Measurements from ENCODE around the gene ELOVL1. TPM values are rescaled to one million over a fixed set of nuclear protein-coding genes. Genes with fewer than 3 reads are reported as not detected.

ELOVL1 gene
- total RNA-seq, 1 experiment from 2014 or later, result 21.6 TPM

- no peak overlapping the region for H3K27ac ChIP-seq (ENCODE audit: insufficient read length, low read depth, low read length)
- H4K20me1 ChIP-seq (ENCODE audit: control insufficient read depth, insufficient read depth, insufficient read length), result no peaks in the 10 kb centered on the region
- Mint-ChIP-seq H3K4me1 (peaks cover 9 to 10% of the 10 kb centered on the region in 2 experiments), H3K27me3 (ENCODE audit: low read depth) (no peaks in the 10 kb centered on the region), H3K36me3 (ENCODE audit: insufficient read depth in 1 of 3, low read depth in 3 of 3) (no peaks in the 10 kb centered on the region), H3K9me3 (no peaks in the 10 kb centered on the region), H3K27ac (no peak overlapping the region), H3K4me3 (no peak overlapping the region)
- no peak overlapping the region for H3K4me2 ChIP-seq (ENCODE audit: insufficient read depth, insufficient read length, low read length)
- H2BK12ac ChIP-seq (ENCODE audit: insufficient read length, low read depth, low read length), result no peak overlapping the region
- no peak overlapping the region for H2AK5ac ChIP-seq (ENCODE audit: insufficient read length, low read length)
- no peak overlapping the region for H4K5ac ChIP-seq (ENCODE audit: insufficient read length, low read depth, low read length)
- no peak overlapping the region for H3K56ac ChIP-seq (ENCODE audit: insufficient read length, low read depth, low read length)
- no peak for DNase-seq
- no peaks in the 10 kb centered on the region for H3K79me2 ChIP-seq (ENCODE audit: insufficient read depth, low read length)
- no peak overlapping the region for H4K91ac ChIP-seq (ENCODE audit: insufficient read length, low read depth, low read length)
- H2AFZ ChIP-seq (ENCODE audit: low read length), result no peak overlapping the region
- no peak overlapping the region for H4K8ac ChIP-seq (replicated peaks; ENCODE audit: insufficient read length, low read depth, low read length)
- H3K9ac ChIP-seq (ENCODE audit: extremely low read depth, insufficient read length, low read length), result no peak overlapping the region
- H3K23me2 ChIP-seq (ENCODE audit: insufficient read length, low read depth, low read length, poor library complexity, severe bottlenecking), result peaks cover 12% of the 10 kb centered on the region
- no peaks in the 10 kb centered on the region for H3K79me1 ChIP-seq (ENCODE audit: insufficient read depth, low read depth, low read length, poor library complexity, severe bottlenecking)
- no peak overlapping the region for H3T11ph ChIP-seq (ENCODE audit: low read length)
- no peak overlapping the region for H3K23ac ChIP-seq (ENCODE audit: insufficient read length, low read depth, low read length)
- no peaks in the 10 kb centered on the region; the same call in 1 of the 2 replicates for H3K4me1 ChIP-seq (ENCODE audit: insufficient read depth, low read length)
- H3K18ac ChIP-seq (ENCODE audit: insufficient read length, low read depth, low read length), result no peak overlapping the region
- H3K27me3 ChIP-seq (ENCODE audit: insufficient read depth, low read length), result no peaks in the 10 kb centered on the region
- no peak overlapping the region for H2BK5ac ChIP-seq (ENCODE audit: insufficient read length, low read length)
- TF ChIP-seq, protein P1, sequence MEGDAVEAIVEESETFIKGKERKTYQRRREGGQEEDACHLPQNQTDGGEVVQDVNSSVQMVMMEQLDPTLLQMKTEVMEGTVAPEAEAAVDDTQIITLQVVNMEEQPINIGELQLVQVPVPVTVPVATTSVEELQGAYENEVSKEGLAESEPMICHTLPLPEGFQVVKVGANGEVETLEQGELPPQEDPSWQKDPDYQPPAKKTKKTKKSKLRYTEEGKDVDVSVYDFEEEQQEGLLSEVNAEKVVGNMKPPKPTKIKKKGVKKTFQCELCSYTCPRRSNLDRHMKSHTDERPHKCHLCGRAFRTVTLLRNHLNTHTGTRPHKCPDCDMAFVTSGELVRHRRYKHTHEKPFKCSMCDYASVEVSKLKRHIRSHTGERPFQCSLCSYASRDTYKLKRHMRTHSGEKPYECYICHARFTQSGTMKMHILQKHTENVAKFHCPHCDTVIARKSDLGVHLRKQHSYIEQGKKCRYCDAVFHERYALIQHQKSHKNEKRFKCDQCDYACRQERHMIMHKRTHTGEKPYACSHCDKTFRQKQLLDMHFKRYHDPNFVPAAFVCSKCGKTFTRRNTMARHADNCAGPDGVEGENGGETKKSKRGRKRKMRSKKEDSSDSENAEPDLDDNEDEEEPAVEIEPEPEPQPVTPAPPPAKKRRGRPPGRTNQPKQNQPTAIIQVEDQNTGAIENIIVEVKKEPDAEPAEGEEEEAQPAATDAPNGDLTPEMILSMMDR (conservative IDR thresholded peaks at IDR 0.05), result no peak
- H3K9me3 ChIP-seq (ENCODE audit: control insufficient read depth, low read depth, low read length), result no peaks in the 10 kb centered on the region
- no peak overlapping the region for H3K4ac ChIP-seq (ENCODE audit: low read depth, low read length)
- H3K14ac ChIP-seq (ENCODE audit: insufficient read depth, low read length), result no peak overlapping the region
- no peak overlapping the region for H2BK120ac ChIP-seq (ENCODE audit: low read depth, low read length, poor library complexity, severe bottlenecking)
- H2BK20ac ChIP-seq (ENCODE audit: low read depth, low read length, poor library complexity, severe bottlenecking), result no peak overlapping the region
- no CpG with 5 or more reads among the region's 5 CpGs for WGBS (ENCODE audit: extremely low coverage, insufficient read length, low lambda C conversion rate)
- no peak overlapping the region for H2BK15ac ChIP-seq (ENCODE audit: low read depth, low read length)
These were observed 4.4 kb upstream of the ELOVL1 start for GRCh38 chr1:43372172-43372571.
